ENCODE measurements around the gene TULP4.

- TF ChIP-seq TEAD4 (IDR thresholded peaks at IDR 0.05), result no peak
- TF ChIP-seq CREB1 (IDR thresholded peaks at IDR 0.05; ENCODE audit: low read depth), result no peak
- TF ChIP-seq REST (IDR thresholded peaks at IDR 0.05; ENCODE audit: low read depth), result no peak
Measured at GRCh38 chr6:158323561-158323958, 11.3 kb downstream of the TULP4 start.
